ENCODE measurements around the gene SAMD4A.

Gene SAMD4A

GRCh38 chr14:54549862-54550261, 17.1 kb upstream of the SAMD4A start:
- H3K4me1 ChIP-seq (ENCODE audit: control insufficient read depth, insufficient read depth, low read length): no peaks in the 10 kb centered on the region
- no peaks in the 10 kb centered on the region for H3K27me3 ChIP-seq (ENCODE audit: control insufficient read depth, insufficient read depth, low read length)

GRCh38 chr14:54550514-54550913, 16.4 kb upstream of the SAMD4A start:
- Histone ChIP-seq H3K36me3 (ENCODE audit: control insufficient read depth, insufficient read depth, low read length) (no peaks in the 10 kb centered on the region), H3K9ac (ENCODE audit: low read depth, low read length) (no peak overlapping the region), H3K9me3 (ENCODE audit: control insufficient read depth, insufficient read depth, low read length) (no peaks in the 10 kb centered on the region), H3K27me3 (ENCODE audit: control insufficient read depth, insufficient read depth, low read length) (no peaks in the 10 kb centered on the region), H3K4me1 (ENCODE audit: control insufficient read depth, insufficient read depth, low read length) (no peaks in the 10 kb centered on the region), H3K4me3 (ENCODE audit: low read depth, low read length) (no peak overlapping the region)

More at GRCh38 chr14:54549862-54550261, 17.1 kb upstream of the SAMD4A start:
- no peak overlapping the region for H3K4me3 ChIP-seq (ENCODE audit: low read depth, low read length)
- H3K9ac ChIP-seq (ENCODE audit: low read depth, low read length): no peak overlapping the region
- no peaks in the 10 kb centered on the region for H3K36me3 ChIP-seq (ENCODE audit: control insufficient read depth, insufficient read depth, low read length)
- no peaks in the 10 kb centered on the region for H3K9me3 ChIP-seq (ENCODE audit: control insufficient read depth, insufficient read depth, low read length)

GRCh38 chr14:54554401-54554800, 12.5 kb upstream of the SAMD4A start:
- no peaks in the 10 kb centered on the region for H3K4me1 ChIP-seq (ENCODE audit: control insufficient read depth, insufficient read depth, low read length)
- no peaks in the 10 kb centered on the region for H3K27me3 ChIP-seq (ENCODE audit: control insufficient read depth, insufficient read depth, low read length)
- H3K4me3 ChIP-seq (ENCODE audit: low read depth, low read length): no peak overlapping the region
- no peak overlapping the region for H3K9ac ChIP-seq (ENCODE audit: low read depth, low read length)
- H3K9me3 ChIP-seq (ENCODE audit: control insufficient read depth, insufficient read depth, low read length): no peaks in the 10 kb centered on the region
- no peaks in the 10 kb centered on the region for H3K36me3 ChIP-seq (ENCODE audit: control insufficient read depth, insufficient read depth, low read length)

DNA sequence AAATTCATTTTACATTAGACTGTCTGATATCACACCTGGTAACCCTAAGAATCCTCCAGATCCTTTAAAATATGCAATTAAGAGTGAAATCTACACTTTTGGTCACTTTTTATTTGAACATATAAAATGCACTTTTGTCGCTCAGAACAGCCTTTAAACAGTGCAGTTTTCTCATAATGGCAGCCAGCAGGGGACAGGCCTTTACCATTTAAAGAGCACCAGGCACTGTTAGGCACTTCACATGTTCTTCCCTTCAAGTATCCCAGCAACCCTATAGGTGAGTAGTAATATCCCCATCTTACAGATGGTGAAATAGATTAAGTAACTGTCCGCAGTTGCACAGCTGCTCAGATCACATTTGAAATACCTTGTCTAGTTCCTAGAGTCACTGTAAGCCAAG, 11.3 kb upstream of the SAMD4A start:
- no peak overlapping the region for H3K4me3 ChIP-seq (ENCODE audit: low read depth, low read length)
- H3K27me3 ChIP-seq (ENCODE audit: control insufficient read depth, insufficient read depth, low read length): no peaks in the 10 kb centered on the region
- H3K36me3 ChIP-seq (ENCODE audit: control insufficient read depth, insufficient read depth, low read length): no peaks in the 10 kb centered on the region
- H3K9ac ChIP-seq (ENCODE audit: low read depth, low read length): no peak overlapping the region
- H3K4me1 ChIP-seq (ENCODE audit: control insufficient read depth, insufficient read depth, low read length): no peaks in the 10 kb centered on the region
- H3K9me3 ChIP-seq (ENCODE audit: control insufficient read depth, insufficient read depth, low read length): no peaks in the 10 kb centered on the region

DNA sequence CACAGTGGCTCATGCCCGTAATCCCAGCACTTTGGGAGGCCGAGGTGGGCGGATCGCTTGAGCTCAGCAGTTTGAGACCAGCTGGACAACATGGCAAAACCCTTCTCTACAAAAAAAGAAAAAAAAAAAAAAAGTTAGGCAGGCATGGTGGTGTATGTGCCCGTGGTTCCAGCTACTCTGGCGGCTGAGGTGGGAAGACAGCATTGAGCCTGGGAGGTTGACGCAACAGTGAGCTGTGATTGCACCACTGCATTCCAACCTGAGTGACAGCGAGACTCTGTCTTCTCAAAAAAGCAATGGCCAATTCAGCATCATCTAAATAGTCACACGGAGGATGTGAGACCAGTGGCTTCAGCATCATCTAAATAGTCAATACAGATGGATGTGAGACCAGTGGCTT, 10.4 kb upstream of the SAMD4A start:
- no peaks in the 10 kb centered on the region for H3K4me1 ChIP-seq (ENCODE audit: control insufficient read depth, insufficient read depth, low read length)
- no peaks in the 10 kb centered on the region for H3K27me3 ChIP-seq (ENCODE audit: control insufficient read depth, insufficient read depth, low read length)
- H3K9ac ChIP-seq (ENCODE audit: low read depth, low read length): no peak overlapping the region
- H3K9me3 ChIP-seq (ENCODE audit: control insufficient read depth, insufficient read depth, low read length): no peaks in the 10 kb centered on the region
- no peaks in the 10 kb centered on the region for H3K36me3 ChIP-seq (ENCODE audit: control insufficient read depth, insufficient read depth, low read length)
- no peak overlapping the region for H3K4me3 ChIP-seq (ENCODE audit: low read depth, low read length)

- no peak overlapping the region for H3K4me3 ChIP-seq (ENCODE audit: low read depth, low read length)
- H3K36me3 ChIP-seq (ENCODE audit: control insufficient read depth, insufficient read depth, low read length): no peaks in the 10 kb centered on the region
- no peaks in the 10 kb centered on the region for H3K4me1 ChIP-seq (ENCODE audit: control insufficient read depth, insufficient read depth, low read length)
- H3K9me3 ChIP-seq (ENCODE audit: control insufficient read depth, insufficient read depth, low read length): no peaks in the 10 kb centered on the region
- H3K9ac ChIP-seq (ENCODE audit: low read depth, low read length): no peak overlapping the region
- peaks cover 8% of the 10 kb centered on the region for H3K27me3 ChIP-seq (ENCODE audit: control insufficient read depth, insufficient read depth, low read length)
These were observed 4.6 kb upstream of the SAMD4A start for GRCh38 chr14:54562334-54562733.

DNA sequence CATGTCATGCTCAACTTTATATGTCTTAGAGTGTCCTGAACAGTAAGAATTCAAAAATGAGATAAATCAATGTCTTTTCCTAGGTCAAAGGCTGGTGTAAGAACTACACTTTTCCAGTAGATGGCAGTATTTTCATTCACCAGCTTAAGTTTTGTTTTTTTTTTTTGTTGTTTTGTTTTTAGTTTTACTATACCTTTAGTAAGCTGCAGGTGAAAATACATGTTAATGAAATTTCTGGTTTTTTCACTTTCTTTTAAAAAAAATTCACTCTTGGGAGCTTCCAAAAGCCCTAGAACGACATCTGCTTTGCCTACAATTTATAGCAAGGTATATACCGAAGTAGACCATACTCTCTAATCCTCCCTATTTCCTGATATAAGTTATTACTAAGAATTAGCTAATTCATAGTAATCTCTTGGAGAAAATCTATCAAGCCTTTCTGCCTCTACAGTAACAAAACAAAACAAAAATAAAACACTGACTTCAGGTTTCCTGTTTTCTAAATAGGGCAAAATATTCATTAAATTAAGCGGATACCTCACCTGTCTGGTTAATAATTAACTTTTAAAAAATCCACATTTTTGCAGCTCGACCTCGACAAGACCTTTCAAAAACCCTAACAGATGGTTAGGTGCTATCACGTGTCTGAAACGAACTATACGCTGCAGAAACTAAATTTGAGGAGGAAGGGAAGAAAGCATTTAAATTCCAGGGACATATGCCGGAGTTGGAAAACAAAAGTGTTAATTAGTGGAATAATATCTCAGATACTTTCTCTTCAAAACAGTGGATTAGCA, 2.7 kb upstream of the SAMD4A start:
- H3K4me3 ChIP-seq (ENCODE audit: low read depth, low read length): peak overlapping the region; percentile 67
- no peaks in the 10 kb centered on the region for H3K4me1 ChIP-seq (ENCODE audit: control insufficient read depth, insufficient read depth, low read length)
- no peak overlapping the region for H3K9ac ChIP-seq (ENCODE audit: low read depth, low read length)
- H3K36me3 ChIP-seq (ENCODE audit: control insufficient read depth, insufficient read depth, low read length): no peaks in the 10 kb centered on the region
- H3K27me3 ChIP-seq (ENCODE audit: control insufficient read depth, insufficient read depth, low read length): peaks cover 15% of the 10 kb centered on the region
- no peaks in the 10 kb centered on the region for H3K9me3 ChIP-seq (ENCODE audit: control insufficient read depth, insufficient read depth, low read length)

DNA sequence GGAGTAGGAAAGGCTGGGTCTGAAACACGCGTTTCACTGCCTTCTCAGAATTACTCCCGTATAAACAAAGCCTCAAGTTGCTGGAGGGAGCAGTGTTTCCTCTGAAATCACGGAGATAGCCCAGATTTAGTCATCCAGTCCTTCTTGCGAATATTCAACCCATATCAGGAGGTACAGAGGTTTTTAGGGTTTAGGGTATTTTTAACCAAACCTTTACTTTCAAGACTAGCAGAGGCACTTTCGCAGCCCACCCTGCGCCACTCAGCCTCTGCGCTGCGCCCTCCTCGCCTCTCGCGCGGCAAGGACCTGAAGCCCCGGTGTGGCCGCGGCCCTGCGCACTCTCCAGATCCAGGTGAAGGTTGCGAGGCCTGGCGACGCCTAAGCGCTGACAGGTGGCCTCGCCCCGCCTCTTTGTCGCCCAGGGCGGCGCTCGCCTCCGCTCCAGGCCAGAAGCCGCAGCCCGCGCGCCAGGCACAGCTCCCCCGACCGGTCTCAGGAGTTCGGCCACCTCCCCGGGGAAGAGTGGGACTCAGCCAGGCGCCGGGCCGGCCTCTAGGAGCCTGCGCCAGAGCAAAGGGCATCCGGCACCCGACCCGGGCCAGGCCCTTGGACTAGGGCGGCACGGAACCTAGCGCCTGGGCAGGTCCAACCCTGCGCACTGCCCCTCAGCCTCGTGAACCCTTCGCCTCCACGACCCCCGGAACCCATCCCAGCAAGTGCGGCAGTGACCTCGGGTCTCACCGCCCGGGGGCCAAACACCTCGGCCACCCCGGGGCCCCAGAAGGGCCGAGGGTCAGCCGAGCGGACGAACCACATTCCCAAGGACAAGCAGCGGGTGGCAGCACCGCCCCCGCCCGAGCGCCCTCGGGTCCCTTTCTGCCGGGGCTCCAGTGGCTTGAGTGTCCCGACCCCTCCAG, 1.8 kb upstream of the SAMD4A start:
- Histone ChIP-seq H3K36me3 (ENCODE audit: control insufficient read depth, insufficient read depth, low read length) (no peaks in the 10 kb centered on the region), H3K27me3 (ENCODE audit: control insufficient read depth, insufficient read depth, low read length) (peaks cover 15% of the 10 kb centered on the region), H3K4me1 (ENCODE audit: control insufficient read depth, insufficient read depth, low read length) (no peaks in the 10 kb centered on the region), H3K4me3 (ENCODE audit: low read depth, low read length) (peak overlapping the region; percentile 67), H3K9me3 (ENCODE audit: control insufficient read depth, insufficient read depth, low read length) (no peaks in the 10 kb centered on the region), H3K9ac (ENCODE audit: low read depth, low read length) (no peak overlapping the region)

DNA sequence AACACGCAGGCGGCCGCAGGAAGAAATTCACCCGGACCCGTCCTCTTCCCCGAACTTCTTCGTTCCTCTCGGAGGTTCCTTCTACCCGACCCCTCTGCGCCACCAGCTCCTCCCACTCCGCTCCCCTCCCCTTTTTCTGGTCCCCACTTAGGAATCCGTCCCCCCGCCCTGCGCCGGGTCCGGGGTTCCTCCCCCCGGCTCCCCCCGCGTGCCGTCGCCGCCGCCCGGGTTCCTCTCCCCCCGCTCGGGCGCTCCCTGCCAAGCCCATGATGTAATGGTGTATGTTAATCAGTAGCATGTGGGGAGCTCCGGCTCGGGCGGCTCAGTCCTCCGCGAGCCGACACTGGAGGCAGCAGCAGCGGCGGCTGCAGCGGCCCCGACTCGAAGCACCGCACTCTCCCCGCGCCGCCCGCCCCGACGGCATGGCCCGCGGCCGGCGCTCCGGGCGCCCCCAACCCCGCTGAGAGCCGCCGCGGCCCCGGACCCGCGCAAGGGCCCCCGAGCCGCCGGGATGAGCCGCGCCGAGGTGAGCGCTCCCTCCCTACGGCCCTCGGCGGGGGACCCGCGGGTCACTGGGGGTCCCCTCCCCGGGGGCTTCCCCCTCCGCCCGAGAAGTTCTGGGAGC, 1.0 kb upstream of the SAMD4A start:
- Histone ChIP-seq H3K27me3 (ENCODE audit: control insufficient read depth, insufficient read depth, low read length) (peaks cover 15% of the 10 kb centered on the region), H3K9ac (ENCODE audit: low read depth, low read length) (peak overlapping the region; percentile 12), H3K4me1 (ENCODE audit: control insufficient read depth, insufficient read depth, low read length) (no peaks in the 10 kb centered on the region)

GRCh38 chr14:54567224-54567638, 303 bp downstream of the SAMD4A start:
- Histone ChIP-seq H3K27me3 (ENCODE audit: control insufficient read depth, insufficient read depth, low read length) (peaks cover 15% of the 10 kb centered on the region), H3K4me3 (ENCODE audit: low read depth, low read length) (peak overlapping the region; percentile 66), H3K36me3 (ENCODE audit: control insufficient read depth, insufficient read depth, low read length) (no peaks in the 10 kb centered on the region), H3K9me3 (ENCODE audit: control insufficient read depth, insufficient read depth, low read length) (no peaks in the 10 kb centered on the region), H3K9ac (ENCODE audit: low read depth, low read length) (no peak overlapping the region), H3K4me1 (ENCODE audit: control insufficient read depth, insufficient read depth, low read length) (no peaks in the 10 kb centered on the region)

More for the DNA sequence above, 1.0 kb upstream of the SAMD4A start:
- H3K36me3 ChIP-seq (ENCODE audit: control insufficient read depth, insufficient read depth, low read length): no peaks in the 10 kb centered on the region
- H3K9me3 ChIP-seq (ENCODE audit: control insufficient read depth, insufficient read depth, low read length): no peaks in the 10 kb centered on the region
- peak overlapping the region; percentile 67 for H3K4me3 ChIP-seq (ENCODE audit: low read depth, low read length)

DNA sequence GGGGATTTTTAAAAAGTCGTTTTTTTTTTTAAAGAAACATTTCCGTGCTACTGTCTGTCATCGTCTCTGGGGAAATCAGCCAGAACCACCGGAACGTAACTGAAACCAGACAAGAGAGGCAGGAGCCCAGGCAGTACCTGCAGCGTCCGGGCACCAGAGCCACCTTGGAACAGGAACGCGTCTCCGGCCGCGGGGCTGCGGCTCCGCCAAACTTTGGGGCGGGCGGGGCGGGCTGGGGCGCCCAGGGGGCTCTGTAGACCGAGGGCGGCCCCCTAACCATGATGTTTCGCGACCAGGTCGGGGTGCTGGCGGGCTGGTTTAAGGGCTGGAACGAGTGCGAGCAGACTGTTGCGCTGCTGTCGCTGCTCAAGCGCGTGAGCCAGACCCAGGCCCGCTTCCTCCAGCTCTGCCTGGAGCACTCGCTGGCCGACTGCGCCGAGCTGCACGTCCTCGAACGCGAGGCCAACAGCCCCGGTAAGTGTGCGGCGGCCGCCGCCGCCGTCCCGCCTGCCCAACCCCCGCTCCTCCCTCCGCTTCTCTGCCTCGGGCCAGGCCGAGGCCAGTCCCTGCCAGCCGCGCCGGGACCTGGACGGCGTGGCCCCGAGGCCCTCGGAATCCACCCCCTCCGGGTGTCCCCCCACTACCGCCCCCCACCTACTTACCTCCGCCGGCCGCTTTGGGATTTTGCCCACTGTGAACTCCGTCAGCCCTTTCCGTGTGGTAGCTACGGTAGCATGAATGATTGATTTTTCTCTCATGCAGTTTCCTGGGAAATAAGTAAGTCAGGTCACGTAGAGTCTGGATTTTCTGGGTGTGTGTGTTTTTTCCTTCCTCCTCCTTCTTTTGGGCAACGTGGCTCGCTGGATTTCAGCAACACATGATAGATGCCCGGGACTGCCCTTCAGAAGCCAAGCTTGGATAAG, 972 bp downstream of the SAMD4A start:
- Histone ChIP-seq H3K9ac (ENCODE audit: low read depth, low read length) (no peak overlapping the region), H3K9me3 (ENCODE audit: control insufficient read depth, insufficient read depth, low read length) (no peaks in the 10 kb centered on the region), H3K4me1 (ENCODE audit: control insufficient read depth, insufficient read depth, low read length) (no peaks in the 10 kb centered on the region), H3K4me3 (ENCODE audit: low read depth, low read length) (peak overlapping the region; percentile 66), H3K36me3 (ENCODE audit: control insufficient read depth, insufficient read depth, low read length) (no peaks in the 10 kb centered on the region), H3K27me3 (ENCODE audit: control insufficient read depth, insufficient read depth, low read length) (peaks cover 15% of the 10 kb centered on the region)
